ENCODE measurements around the gene ABHD8.

Gene ABHD8

GRCh38 chr19:17262557-17262956 lies 40.7 kb downstream of the ABHD8 start:
- DNase-seq: no peak

GRCh38 chr19:17260842-17261325 lies 42.3 kb downstream of the ABHD8 start:
- peak; percentile 75 for DNase-seq

- no peak for DNase-seq
Observed at GRCh38 chr19:17259934-17260333, 43.3 kb downstream of the ABHD8 start.

- no peak for DNase-seq
Observed at GRCh38 chr19:17259118-17259780, 44.0 kb downstream of the ABHD8 start.

GRCh38 chr19:17256130-17256529 lies 47.1 kb downstream of the ABHD8 start:
- DNase-seq: no peak

- no peak for DNase-seq
Observed at GRCh38 chr19:17255150-17255621, 48.0 kb downstream of the ABHD8 start.

- no peak for DNase-seq
Observed at GRCh38 chr19:17254636-17255035, 48.6 kb downstream of the ABHD8 start.

GRCh38 chr19:17249887-17250548 lies 53.2 kb downstream of the ABHD8 start:
- no peak for DNase-seq

- no peak for DNase-seq
Observed at GRCh38 chr19:17248011-17248776, 55.0 kb downstream of the ABHD8 start.

GRCh38 chr19:17246681-17247425 lies 56.4 kb downstream of the ABHD8 start:
- no peak for DNase-seq

GRCh38 chr19:17245535-17245984 lies 57.7 kb downstream of the ABHD8 start, which contains the start of gene NR2F6:
Gene NR2F6 (minus strand): TSS chr19:17245919. CDS start chr19:17245220, 699 bp downstream.
- no peak for DNase-seq

GRCh38 chr19:17244618-17245534 lies 58.3 kb downstream of the ABHD8 start:
- DNase-seq: no peak

- no peak for DNase-seq
Observed at GRCh38 chr19:17243830-17244617, 59.2 kb downstream of the ABHD8 start.

- no peak for DNase-seq
Observed at GRCh38 chr19:17243211-17243829, 59.9 kb downstream of the ABHD8 start.

GRCh38 chr19:17242431-17243208 lies 60.6 kb downstream of the ABHD8 start:
- no peak for DNase-seq

All from GDM1 (cell line).